Measurements from ENCODE around the gene ERCC3.

ERCC3 gene

DNA sequence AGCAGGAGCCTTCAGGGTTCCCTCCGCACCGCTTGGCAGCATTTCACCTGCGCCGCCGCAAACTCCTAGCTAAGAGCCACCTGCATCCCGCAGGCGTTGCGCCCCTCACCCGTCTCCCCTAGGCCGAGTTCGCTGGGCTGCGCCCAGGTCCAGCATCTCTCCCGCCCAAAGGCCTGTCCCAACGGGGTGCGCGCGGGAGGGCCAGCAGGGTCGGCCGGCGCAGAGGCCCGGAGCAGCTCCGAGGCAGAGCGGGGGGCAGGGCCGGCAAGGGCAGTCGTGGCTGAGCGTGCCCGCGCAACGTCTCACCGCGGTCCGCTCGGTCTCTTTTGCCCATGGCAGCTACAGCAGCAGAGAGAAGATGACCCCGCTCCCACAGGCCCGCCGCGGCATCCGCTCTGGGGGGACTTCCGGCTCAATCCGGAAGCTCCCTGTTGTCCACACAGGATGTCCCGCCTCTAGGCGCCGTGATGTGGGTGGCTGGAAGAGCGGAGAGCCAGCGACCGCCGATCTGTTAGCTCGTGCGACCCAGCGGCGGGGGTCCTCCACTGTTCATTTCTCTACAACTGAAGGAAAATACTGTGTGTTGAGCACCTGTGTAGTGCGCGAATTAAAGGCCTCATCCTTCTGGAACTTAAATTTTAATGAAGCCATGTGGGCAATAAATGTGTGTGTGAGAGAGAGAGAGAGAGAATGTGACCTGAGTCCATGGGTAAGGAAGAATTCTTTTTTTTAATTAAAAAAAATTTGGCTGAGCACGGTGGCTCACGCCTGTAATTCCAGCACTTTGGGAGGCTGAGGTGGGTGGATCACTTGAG, at the start of gene ERCC3:
ERCC3 (minus strand) TSS at position 397 of the 815 bp plus-strand sequence; CDS start at position 334, 63 bp downstream.
- peak; percentile 79 for DNase-seq

DNA sequence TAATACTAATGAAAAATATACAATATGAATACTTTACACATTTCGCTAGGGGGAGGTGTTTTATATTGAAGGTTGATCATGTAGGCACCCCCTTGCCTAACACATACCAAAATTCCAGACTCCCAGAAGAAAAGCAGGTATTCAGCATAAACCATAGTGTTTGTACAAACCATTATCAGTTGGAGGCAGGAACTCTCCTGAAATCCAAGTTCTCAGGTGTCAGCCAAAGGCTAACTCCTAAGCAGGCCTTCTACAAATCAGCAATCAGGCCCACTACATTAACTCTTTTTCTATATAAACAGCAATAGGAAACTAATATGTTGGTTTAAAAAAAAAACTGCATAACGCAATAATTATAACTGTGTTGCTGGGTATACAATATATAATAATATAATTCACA, 49.3 kb upstream of the ERCC3 start:
- no peak for DNase-seq

DNA sequence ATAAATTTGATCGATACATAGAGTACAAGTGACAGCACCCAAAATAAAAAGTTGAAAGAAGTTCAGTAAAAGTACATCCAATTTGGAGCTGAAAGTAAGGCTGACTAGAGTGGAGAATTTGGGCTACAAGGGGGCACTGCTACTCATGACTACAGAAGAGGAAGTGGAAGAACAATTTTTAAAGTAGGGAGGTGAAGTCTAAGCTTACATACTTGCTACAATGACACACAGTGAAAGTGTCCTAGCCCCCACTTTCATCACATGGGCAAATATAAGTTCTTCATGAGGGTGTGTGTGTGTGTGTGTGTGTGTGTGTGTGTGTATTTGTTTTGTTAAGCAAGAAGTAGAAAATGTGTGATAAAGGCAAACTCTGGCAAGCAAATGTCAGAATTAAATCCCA, 48.2 kb upstream of the ERCC3 start:
- no peak for DNase-seq

DNA sequence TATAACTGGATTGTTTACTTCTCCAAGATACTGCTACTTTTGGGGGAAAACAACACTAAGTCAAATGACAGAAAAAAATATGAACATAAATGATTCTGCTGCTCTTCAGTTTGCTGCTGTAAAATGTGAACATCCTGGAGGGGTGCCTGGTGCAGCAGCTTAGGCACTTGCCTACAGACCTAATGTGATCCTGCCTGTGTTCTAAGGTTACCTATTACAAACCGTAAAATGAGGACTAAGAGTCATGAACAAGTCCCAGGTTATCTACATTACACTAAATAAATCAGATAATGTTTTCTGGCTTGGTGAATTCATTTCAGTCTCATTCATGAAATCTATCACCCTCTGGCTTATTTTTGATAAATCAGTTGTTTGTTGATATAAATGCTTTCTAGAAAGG, 38.4 kb upstream of the ERCC3 start:
- DNase-seq = no peak

DNA sequence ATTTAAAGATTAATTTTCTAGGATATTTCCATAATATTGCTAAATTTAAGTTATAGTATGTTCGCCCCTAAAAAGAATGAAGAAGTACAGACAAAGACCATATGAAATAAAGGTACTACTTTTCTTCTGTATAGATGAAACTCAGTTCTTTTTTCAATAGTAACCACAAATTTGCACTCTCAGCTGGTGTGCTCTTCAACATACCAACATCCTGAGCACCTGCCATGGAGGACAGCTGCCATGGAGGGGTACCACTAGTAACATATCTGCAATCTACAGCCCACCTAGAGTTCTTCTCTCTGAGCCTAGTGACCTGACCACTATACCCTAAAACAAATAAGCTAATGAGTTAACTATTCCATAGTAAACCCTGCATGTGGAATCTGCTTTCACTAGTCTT, 36.8 kb upstream of the ERCC3 start:
- DNase-seq = no peak

DNA sequence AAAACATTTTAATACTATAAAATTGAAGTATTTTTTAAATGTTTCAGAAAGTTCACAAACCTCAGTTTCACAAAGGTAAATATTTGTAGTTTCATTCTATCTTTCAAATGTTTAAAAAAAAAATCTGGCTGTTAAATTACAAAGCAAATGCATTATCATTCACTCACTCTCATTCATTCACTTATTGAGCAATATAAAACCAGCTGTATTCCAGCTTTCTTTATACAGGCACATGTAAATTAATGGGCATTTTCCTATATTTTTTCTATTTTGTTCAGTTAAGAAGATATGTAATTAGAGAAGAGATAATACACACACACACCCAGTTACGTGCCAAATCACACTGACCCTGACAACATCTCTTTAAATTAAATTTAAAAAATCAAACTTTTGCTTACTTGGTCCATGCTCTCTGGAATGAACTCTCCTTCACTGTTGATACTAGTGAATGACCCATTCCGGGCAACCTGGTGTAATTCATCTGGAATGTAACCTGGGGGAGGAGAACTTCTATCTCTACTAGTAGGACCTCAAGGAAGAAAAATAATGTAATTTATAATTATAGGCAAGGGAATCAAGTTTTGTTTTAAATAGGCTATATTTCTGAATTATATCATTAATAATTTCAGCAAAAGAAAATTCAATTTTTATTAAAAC, 32.5 kb upstream of the ERCC3 start:
- DNase-seq = no peak

DNA sequence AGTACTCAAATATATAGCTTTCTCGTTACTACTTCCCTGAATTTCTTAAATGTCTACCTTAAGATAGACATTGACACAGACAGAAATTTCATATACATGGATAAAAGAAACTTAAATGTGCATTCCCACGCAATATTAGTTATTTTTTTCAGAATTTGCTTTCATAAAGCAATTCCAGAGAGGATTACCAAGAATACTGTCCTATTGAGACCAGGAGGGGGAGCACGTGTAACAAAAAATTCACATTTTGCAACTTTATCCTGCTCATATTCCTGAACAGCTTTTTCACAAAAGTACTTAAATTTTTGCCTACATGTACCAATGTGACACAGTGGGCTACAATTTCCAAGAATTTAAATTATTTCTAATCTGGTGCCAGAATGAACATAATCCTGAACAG, 30.7 kb upstream of the ERCC3 start:
- DNase-seq = peak; percentile 41

DNA sequence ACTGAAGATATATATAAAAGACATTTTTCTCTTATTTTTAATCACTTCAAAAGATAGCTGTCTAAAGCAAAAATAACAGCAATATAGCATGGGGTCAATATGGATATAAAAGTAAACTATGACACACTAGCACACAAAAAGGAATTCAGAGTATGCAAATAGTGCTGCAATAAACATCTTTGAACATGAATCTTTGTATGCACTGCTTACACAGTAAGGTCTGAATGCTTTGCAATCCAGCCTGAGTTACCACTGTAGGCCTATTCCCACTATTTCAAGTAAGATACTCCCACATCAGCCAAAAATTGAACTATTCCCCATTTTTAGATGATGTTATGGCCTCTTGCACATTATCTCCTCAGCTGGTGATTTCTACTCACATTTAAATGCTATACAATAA, 27.4 kb upstream of the ERCC3 start:
- DNase-seq = no peak

DNA sequence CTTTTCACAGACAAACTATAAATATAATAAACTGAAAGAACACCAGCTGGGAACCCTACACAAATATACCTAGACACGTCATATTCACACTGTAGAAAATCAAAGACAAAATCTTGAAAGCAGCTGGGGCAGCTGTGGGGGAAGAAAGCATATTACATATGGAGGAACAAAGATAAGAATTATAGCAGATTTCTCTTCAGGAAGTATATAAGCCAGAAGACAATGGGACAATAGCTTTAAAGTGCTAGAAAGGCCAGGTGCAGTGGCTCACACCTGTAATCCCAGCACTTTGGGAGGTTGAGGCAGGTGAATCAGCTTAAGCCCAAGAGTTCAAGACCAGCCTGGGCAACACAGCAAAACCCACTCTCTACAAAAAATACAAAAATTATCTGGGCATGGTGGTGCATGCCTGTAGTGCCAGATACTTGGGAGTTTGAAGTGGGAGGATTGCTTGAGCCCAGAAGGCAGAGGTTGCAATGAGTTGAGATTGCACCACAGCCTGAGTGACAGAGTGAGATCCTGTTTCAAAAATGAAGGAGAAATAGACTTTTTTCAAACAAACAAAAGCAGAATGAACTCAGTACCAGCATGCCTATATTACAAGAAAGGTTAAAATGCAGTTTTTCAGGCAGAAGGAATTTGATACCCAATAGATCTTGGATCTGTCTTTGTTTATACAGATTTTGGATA, 26.8 kb upstream of the ERCC3 start:
- no peak for DNase-seq

DNA sequence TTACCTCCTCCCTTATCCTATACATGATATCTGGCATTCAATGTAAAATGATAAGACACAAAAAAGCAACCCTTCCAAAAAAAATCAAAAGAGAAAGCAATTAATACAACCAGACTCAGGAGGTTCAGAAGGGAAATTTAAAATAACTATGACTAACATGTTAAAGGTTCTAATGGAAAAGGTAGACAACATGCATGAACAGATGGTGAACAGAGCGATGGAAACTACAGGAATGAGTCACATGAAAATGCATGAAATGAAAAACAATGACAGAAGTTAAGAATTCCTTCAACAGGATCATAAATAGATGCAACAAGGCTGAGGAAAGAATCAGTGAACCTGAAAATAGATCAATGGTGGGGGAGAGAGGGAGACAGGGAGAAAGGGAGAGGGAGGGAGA, 26.1 kb upstream of the ERCC3 start:
- no peak for DNase-seq

DNA sequence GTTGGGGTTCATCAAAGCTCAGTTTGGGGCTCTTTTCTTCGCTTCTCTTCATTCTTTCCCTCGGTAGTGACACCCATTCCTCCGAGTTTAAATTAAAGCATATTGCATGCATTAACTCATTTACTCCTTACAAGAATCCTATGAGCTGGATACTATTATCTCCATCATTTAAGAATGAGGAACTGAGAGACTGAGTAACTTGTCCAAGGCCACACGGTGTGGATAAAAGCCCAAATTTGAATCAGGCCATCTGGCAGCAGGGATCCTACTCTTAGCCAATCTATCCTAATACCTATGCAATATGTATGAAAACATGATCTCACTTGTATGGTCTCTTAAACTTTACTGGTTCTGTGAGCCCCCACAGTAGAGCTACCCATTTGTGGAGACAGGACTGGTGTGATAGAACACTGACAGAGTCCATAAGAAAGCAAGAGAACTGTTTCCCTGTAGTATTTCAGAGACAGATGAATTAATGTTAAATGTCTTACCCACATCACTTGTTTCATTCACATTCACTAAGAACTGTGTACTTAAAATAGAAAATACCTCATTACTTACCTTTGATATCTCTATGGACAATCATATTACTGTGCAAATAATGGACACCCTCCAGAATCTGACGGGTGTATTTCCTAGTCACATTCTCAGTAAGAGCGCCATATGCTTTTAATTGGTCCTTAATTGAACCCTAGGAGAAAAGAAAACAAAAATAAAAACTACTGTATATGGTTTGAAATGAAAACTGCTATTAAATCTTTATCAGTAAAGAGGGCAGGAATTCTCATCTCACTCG, 20.4 kb upstream of the ERCC3 start:
- DNase-seq = no peak

DNA sequence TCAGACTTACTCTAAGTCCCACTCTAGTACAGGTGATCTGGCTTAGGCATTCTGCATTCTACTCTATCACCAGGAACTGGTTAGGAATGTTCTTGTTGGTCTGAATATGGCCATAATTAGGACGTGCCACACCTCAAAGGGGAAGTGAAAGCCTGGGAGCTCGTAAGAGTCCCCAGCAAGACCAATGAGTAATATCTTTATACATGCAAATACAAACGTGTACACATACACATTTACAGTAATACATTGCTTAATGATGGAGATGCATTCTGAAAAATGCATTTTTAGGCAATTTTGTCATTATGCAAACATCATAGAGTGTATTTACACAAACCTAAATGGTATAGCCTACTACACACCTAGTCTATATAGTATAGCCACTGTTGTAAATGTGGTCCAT, 19.5 kb upstream of the ERCC3 start:
- DNase-seq = no peak

DNA sequence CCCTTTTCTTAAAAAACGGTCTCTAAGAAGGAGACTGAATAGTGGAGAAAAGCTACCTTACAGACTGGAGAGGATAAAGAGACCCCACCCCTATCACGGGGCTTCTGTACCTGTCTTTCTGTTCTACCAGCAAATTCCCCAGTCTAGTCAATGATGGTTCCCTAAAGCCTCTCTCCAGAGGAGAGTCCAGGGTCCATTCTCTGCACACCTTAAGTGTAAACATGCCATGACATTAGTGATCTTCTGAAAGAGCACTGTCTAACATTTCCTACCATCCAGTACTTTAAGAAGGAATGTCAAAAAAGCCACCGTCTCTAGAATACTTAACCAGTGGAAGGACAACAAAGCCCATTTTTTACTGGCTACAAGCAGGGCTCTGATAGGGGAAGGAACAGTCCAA, 17.0 kb upstream of the ERCC3 start:
- DNase-seq = no peak

DNA sequence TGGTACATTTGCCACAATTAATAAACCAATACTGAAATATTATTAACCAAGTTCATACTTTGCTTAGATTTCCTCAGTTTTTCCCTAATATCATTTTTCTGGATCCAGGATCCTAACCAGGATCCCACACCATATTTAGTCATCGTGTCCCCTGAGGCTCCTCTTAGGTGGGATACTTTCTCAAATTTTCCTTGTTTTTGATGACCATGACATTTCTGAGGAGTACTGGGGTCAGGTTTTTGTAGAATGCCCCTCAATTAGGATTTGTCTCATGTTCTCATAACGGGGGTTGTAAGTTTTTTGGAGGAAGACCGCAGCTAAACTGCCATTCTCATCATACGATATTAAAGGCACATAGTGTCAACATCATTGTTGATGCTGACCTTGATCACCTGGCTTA, 15.5 kb upstream of the ERCC3 start:
- DNase-seq = no peak

DNA sequence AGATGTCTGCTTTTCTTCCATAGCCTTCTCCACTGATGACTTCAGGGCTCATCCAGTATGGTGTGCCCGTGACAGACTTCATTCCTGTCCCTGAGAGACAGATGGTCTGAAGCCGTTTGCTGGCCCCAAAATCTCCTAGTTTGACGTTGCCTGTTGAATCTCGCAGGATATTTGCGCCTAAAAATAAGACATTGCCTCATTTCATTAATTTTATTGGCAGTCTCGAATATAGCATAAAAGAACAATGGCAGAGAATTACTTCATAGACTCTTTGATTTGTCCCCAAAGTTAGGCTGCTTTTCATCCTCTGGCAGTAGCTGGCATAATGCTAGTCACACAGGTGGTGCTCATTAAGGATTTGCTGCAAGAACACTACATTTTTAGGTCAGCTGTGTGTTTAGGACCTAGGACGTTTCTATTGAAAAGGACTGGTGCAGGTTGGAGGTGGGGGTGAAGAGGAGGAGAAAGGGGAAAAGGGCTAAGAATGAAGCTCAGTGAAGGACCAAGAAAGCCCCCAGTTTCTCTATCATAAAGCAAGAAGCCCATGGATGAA, 14.7 kb upstream of the ERCC3 start:
- no peak for DNase-seq

DNA sequence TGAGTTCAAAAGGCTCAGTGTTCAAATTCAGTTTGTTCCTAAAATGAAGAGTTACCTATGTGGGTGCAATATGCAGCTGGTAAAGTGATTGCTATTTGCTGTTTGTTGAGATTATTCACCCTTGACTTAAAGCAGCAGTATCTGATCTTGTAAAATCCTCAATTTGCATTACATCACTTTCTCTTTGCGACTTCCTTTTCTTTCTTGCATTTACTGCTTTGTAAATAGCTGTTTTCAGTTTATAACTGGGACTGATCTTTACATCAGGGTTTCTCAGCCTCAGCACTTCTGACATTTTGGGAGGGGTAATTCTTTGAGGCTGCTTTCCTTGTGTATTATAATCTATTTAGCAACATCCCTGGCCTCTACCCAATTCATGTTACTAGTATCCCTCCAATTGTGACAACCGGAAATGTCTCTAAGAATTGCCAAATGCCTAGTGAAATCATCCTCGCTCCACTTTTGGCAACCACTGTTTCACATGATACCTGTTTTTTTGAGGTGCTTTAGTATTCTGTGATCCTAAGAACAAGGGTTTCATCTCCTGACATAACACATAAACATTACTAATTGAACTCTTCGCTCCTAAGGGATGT, 12.1 kb upstream of the ERCC3 start:
- DNase-seq = no peak

DNA sequence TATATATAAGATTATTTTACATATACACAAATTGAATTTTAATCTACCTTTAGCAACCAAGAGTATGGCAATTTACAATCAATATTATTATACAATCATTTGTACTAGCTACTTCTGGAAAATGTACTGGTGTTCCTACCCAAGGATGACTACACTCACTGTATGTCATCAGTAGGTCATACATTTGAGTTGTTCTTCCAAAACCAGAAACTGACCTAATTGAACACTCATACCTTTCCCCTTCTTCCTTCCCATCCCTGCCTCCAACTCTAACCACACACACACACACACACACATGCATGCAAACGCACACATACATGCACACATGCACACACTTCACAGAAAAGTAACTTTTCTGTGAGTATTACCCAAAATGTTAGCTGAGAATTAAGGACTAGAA, 8.2 kb upstream of the ERCC3 start:
- DNase-seq = no peak

DNA sequence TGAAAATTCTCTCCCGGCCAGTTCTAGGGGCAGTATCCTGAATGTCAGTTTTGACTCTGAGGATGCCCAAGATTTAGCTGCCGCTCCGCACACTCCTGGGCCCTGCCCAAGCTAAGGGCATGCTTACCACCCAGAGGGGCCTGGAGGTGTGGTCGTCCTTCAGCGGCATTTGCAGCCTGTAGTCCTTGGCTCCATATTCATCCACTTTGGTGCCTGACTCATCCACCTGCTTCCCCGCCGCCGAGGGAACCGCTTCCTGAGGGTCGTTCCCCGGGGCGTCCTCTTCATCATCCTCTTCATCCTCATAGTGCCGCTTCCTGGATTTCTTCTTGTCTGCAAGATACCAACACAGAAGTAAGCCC, 577 bp downstream of the ERCC3 start:
- DNase-seq = no peak

DNA sequence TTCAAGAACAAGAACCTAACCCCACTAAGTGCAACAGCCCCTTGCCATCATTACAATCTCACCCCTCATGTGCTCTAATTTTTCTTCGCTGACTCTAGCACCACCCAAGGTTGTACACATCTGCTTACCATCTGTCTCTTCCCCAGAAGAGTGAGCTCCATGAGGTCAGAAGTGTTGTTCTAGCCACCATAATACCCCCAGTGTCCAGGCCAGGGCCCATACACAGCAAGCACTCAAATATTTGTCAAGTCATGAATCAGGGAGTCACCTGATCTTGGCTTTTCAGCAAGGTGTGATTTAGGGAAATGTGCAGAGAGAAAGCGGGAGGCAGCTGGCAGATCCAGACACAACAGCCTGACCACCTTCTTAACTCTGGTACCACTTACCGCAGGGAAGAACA, 5.7 kb downstream of the ERCC3 start:
- DNase-seq = no peak

DNA sequence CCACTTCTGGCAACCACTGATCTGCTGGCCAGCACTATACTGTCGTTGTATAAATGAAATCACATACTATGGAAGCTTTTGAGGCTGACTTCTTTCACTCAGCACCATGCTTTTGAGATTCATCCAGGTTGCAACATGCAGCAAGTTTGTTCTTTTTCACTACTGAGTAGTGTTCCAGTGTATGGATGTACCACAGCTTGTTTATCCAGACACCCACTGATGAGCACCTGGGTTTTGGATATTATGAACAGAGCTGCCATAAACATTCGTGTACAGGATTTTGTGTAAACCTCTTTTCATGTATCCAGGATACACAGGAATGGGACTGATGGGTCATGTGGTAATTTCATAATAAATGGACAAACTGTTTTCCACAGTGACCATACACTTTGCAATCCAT, 10.7 kb downstream of the ERCC3 start:
- DNase-seq = no peak

DNA sequence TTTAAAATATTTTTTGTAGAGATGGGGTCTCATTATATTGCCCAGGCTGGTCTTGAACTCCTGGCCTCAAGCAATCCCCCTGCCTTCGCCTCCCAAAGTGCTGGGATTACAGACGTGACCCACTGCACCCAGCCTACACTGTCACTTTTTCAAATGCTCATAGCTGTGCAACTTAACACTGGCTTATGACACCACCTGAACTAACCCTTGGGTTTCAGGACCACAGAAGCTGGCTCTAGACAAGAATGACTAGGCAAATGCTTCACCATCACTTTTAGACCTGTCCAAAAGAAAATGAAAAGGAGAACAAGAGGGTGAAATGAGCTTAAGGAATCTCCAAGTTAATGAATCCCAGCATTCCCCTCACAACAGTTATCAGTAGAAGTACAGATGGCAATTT, 13.3 kb downstream of the ERCC3 start:
- no peak for DNase-seq

DNA sequence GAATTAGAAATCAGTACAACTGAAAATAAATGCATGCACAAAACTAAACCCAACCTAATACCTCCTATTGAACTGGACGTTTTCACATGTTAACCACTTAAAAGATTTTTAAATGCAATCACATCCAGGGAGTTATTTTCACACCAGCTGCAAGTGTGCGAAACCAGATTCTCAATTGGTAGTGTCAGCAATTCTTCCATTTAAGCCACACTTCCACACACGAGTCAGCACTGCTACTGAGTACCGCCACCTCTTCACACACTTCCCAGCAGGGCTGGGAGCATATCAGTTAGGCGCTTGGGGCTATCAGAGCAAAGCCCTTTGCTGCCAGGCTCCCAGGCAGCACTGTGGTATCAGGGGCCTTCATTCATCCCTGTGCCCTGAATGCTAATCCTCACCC, 14.2 kb downstream of the ERCC3 start:
- DNase-seq = no peak

DNA sequence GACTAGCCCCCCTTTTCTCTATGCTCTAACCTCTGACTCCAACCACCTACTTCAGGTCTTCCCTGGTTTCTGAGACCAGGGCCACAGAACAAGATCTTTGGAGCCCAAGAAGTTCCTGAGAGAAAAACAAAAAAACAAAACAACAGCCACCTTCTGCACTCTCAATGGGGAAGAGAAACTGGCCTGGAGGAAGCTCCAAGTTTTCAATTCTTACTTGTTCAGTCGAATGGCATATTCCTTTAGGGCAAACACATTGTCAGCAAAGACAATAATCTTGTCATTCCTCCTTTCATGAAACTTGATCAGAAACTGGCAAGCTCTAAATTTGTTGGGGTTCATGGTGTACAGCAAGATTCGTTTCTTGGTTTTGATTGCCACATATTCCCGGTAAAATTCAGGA, 15.0 kb downstream of the ERCC3 start:
- no peak for DNase-seq
